HEK293T (cell line): ENCODE data around the gene GADD45B.

Experiments
- CTBP1 ChIP-seq: fragments of 450-650 bp; IDR thresholded peaks from 2 replicates; pipeline ENCODE4 v1.6.1; 2016; ENCODE audit warnings: borderline replicate concordance
- FOXA1 ChIP-seq: fragments of 450-650 bp; IDR thresholded peaks from 2 replicates; pipeline ENCODE4 v1.6.1; 2016; ENCODE audit warnings: mild to moderate bottlenecking
- FOXM1 ChIP-seq: fragments of 450-650 bp; IDR thresholded peaks from 2 replicates; pipeline ENCODE4 v1.6.1; 2017; ENCODE audit warnings: mild to moderate bottlenecking, borderline replicate concordance
- HDGF ChIP-seq: fragments of 450-650 bp; IDR thresholded peaks from 2 replicates; pipeline ENCODE4 v1.6.1; 2017; ENCODE audit warnings: antibody characterized with exemption, borderline replicate concordance
- L3MBTL2 ChIP-seq: fragments of 450-650 bp; conservative IDR thresholded peaks from 2 replicates; pipeline ENCODE4 v1.6.1; 2016; ENCODE audit warnings: mild to moderate bottlenecking
- LEF1 ChIP-seq: fragments of 450-650 bp; IDR thresholded peaks from 2 replicates; pipeline ENCODE4 v1.6.1; 2017; ENCODE audit warnings: mild to moderate bottlenecking, borderline replicate concordance
- PKNOX1 ChIP-seq: fragments of 450-650 bp; IDR thresholded peaks from 2 replicates; pipeline ENCODE4 v1.6.1; 2016
- SP1 ChIP-seq: fragments of 450-650 bp; IDR thresholded peaks from 2 replicates; pipeline ENCODE4 v1.6.1; 2017
- SUZ12 ChIP-seq: fragments of 450-650 bp; IDR thresholded peaks from 2 replicates; pipeline ENCODE4 v1.6.1; 2016; ENCODE audit warnings: mild to moderate bottlenecking
- ZNF384 ChIP-seq: fragments of 450-650 bp; IDR thresholded peaks from 2 replicates; pipeline ENCODE4 v1.6.1; 2016

GRCh38 chr19:2514981-2515518, 39.1 kb downstream of the GADD45B start:
- no peak for TF ChIP-seq FOXM1
- TF ChIP-seq FOXA1, result no peak
- TF ChIP-seq LEF1, result no peak
- TF ChIP-seq SUZ12, result no peak
- no peak for TF ChIP-seq CTBP1
- TF ChIP-seq PKNOX1, result no peak
- no peak for TF ChIP-seq ZNF384
- no peak for TF ChIP-seq SP1
- TF ChIP-seq L3MBTL2, result no peak
- no peak for TF ChIP-seq HDGF
